ENCODE measurements around the gene CPVL.

CPVL gene

GRCh38 chr7:29158795-29159423 is 12.6 kb upstream of the CPVL start:
- TF ChIP-seq CTCF (IDR thresholded peaks at IDR 0.05; ENCODE audit: poor library complexity, severe bottlenecking) = no peak
- ATAC-seq (ENCODE audit: low read depth) (no peak), DNase-seq (ENCODE audit: low spot score) (no peak)
- Histone ChIP-seq H3K36me3 (ENCODE audit: low read depth) (no peaks in the 10 kb centered on the region), H3K9me3 (ENCODE audit: severe bottlenecking) (no peaks in the 10 kb centered on the region), H3K4me3 (ENCODE audit: severe bottlenecking) (no peak overlapping the region), H3K27me3 (ENCODE audit: insufficient read depth, poor library complexity, severe bottlenecking) (no peaks in the 10 kb centered on the region), H3K4me1 (ENCODE audit: insufficient read depth, poor library complexity, severe bottlenecking) (no peaks in the 10 kb centered on the region), H3K27ac (ENCODE audit: poor library complexity, severe bottlenecking) (no peak overlapping the region)

- ATAC-seq (ENCODE audit: low read depth) (no peak), DNase-seq (ENCODE audit: low spot score) (no peak)
- Histone ChIP-seq H3K9me3 (ENCODE audit: severe bottlenecking) (no peaks in the 10 kb centered on the region), H3K4me3 (ENCODE audit: severe bottlenecking) (no peak overlapping the region), H3K27ac (ENCODE audit: poor library complexity, severe bottlenecking) (no peak overlapping the region), H3K27me3 (ENCODE audit: insufficient read depth, poor library complexity, severe bottlenecking) (no peaks in the 10 kb centered on the region), H3K36me3 (ENCODE audit: low read depth) (no peaks in the 10 kb centered on the region), H3K4me1 (ENCODE audit: insufficient read depth, poor library complexity, severe bottlenecking) (no peaks in the 10 kb centered on the region)
- no peak for TF ChIP-seq CTCF (IDR thresholded peaks at IDR 0.05; ENCODE audit: poor library complexity, severe bottlenecking)
Observed at GRCh38 chr7:29156907-29157452, 10.6 kb upstream of the CPVL start.

- DNase-seq (ENCODE audit: low spot score) (no peak), ATAC-seq (ENCODE audit: low read depth) (no peak)
- Histone ChIP-seq H3K4me3 (ENCODE audit: severe bottlenecking) (no peak overlapping the region), H3K9me3 (ENCODE audit: severe bottlenecking) (no peaks in the 10 kb centered on the region), H3K4me1 (ENCODE audit: insufficient read depth, poor library complexity, severe bottlenecking) (no peaks in the 10 kb centered on the region), H3K27me3 (ENCODE audit: insufficient read depth, poor library complexity, severe bottlenecking) (no peaks in the 10 kb centered on the region), H3K27ac (ENCODE audit: poor library complexity, severe bottlenecking) (no peak overlapping the region), H3K36me3 (ENCODE audit: low read depth) (no peaks in the 10 kb centered on the region)
- no peak for TF ChIP-seq CTCF (IDR thresholded peaks at IDR 0.05; ENCODE audit: poor library complexity, severe bottlenecking)
Observed at GRCh38 chr7:29154076-29154475, 7.7 kb upstream of the CPVL start.

- Histone ChIP-seq H3K36me3 (ENCODE audit: low read depth) (no peaks in the 10 kb centered on the region), H3K27ac (ENCODE audit: poor library complexity, severe bottlenecking) (no peak overlapping the region), H3K4me3 (ENCODE audit: severe bottlenecking) (no peak overlapping the region), H3K4me1 (ENCODE audit: insufficient read depth, poor library complexity, severe bottlenecking) (peaks cover 3% of the 10 kb centered on the region), H3K9me3 (ENCODE audit: severe bottlenecking) (no peaks in the 10 kb centered on the region), H3K27me3 (ENCODE audit: insufficient read depth, poor library complexity, severe bottlenecking) (no peaks in the 10 kb centered on the region)
- DNase-seq (ENCODE audit: low spot score) (no peak), ATAC-seq (ENCODE audit: low read depth) (no peak)
- TF ChIP-seq CTCF (IDR thresholded peaks at IDR 0.05; ENCODE audit: poor library complexity, severe bottlenecking) = no peak
Observed at GRCh38 chr7:29150856-29151255, 4.5 kb upstream of the CPVL start.

- no peaks in the 10 kb centered on the region for H3K9me3 ChIP-seq (ENCODE audit: severe bottlenecking)
- H3K4me1 ChIP-seq (ENCODE audit: insufficient read depth, poor library complexity, severe bottlenecking) = peaks cover 3% of the 10 kb centered on the region
- no peak overlapping the region for H3K27ac ChIP-seq (ENCODE audit: poor library complexity, severe bottlenecking)
- DNase-seq (ENCODE audit: low spot score) = no peak
- ATAC-seq (ENCODE audit: low read depth) = no peak
- H3K36me3 ChIP-seq (ENCODE audit: low read depth) = no peaks in the 10 kb centered on the region
- no peaks in the 10 kb centered on the region for H3K27me3 ChIP-seq (ENCODE audit: insufficient read depth, poor library complexity, severe bottlenecking)
- no peak for TF ChIP-seq CTCF (IDR thresholded peaks at IDR 0.05; ENCODE audit: poor library complexity, severe bottlenecking)
- H3K4me3 ChIP-seq (ENCODE audit: severe bottlenecking) = no peak overlapping the region
Observed at GRCh38 chr7:29149036-29149435, 2.7 kb upstream of the CPVL start.

Data from RWPE2 (cell line).